Progenitor cell of endocrine pancreas (in vitro differentiated cells): ENCODE results near the gene ARHGEF1. TPM values are rescaled to one million over a fixed set of nuclear protein-coding genes. Genes with fewer than 3 reads are reported as not detected.
"Not testable (repeated sequence)": the region's sequence is repeated elsewhere in the genome, so short reads cannot be mapped to it uniquely, and the experiment has no call there.

Experiments
- DNase-seq: peaks from one replicate; pipeline ENCODE4 v3.0.0; 2021; ENCODE audit warnings: low spot score; ENCODE audit not compliant: unreplicated experiment
- H3K27ac Mint-ChIP-seq: 2 replicates; pipeline ENCODE4 v1.8.0; 2021; ENCODE audit warnings: mild to moderate bottlenecking, moderate library complexity, mixed read lengths
- H3K27me3 Mint-ChIP-seq: 2 replicates; pipeline ENCODE4 v1.8.0; 2021; ENCODE audit warnings: mixed read lengths
- H3K36me3 Mint-ChIP-seq: 2 replicates; pipeline ENCODE4 v1.8.0; 2022; ENCODE audit warnings: mixed read lengths; ENCODE audit not compliant: insufficient read depth
- H3K4me1 Mint-ChIP-seq: 2 replicates; pipeline ENCODE4 v1.8.0; 2021; ENCODE audit warnings: low read depth, mixed read lengths
- H3K4me3 Mint-ChIP-seq: 2 replicates; pipeline ENCODE4 v1.8.0; 2021; ENCODE audit warnings: low read depth, mild to moderate bottlenecking, moderate library complexity, mixed read lengths
- H3K9me3 Mint-ChIP-seq: 2 replicates; pipeline ENCODE4 v1.8.0; 2021; ENCODE audit warnings: low read depth, mixed read lengths
- CTCF ChIP-seq: fragments of 200-600 bp; sonication (generic); IDR thresholded peaks from one replicate; pipeline ENCODE4 v1.5.0; 2021; ENCODE audit warnings: antibody characterized with exemption, mild to moderate bottlenecking; ENCODE audit not compliant: unreplicated experiment
- total RNA-seq: library from RNA; stranded (reverse); gene quantifications from 2 replicates; pipeline ENCODE4 v1.2.1, GENCODE V29; 2021

ARHGEF1 gene
- total RNA-seq, 1 donor from 2014 or later = 112 TPM

GRCh38 chr19:41911889-41912731 is 29.1 kb downstream of the ARHGEF1 start:
- Mint-ChIP-seq H3K27ac (peak overlapping the region; percentile 19), H3K4me3 (no peak overlapping the region), H3K4me1 (peaks cover 1% of the 10 kb centered on the region), H3K9me3 (no peaks in the 10 kb centered on the region), H3K36me3 (peaks cover 6% of the 10 kb centered on the region), H3K27me3 (peaks cover 48% of the 10 kb centered on the region)
- no peak for DNase-seq
- no peak for TF ChIP-seq CTCF

GRCh38 chr19:41912899-41913537 is 30.0 kb downstream of the ARHGEF1 start:
- H3K36me3 Mint-ChIP-seq = peaks cover 4% of the 10 kb centered on the region
- H3K27ac Mint-ChIP-seq = no peak overlapping the region
- H3K4me1 Mint-ChIP-seq = peaks cover 1% of the 10 kb centered on the region
- TF ChIP-seq CTCF = no peak
- peaks cover 48% of the 10 kb centered on the region for H3K27me3 Mint-ChIP-seq
- no peaks in the 10 kb centered on the region for H3K9me3 Mint-ChIP-seq
- H3K4me3 Mint-ChIP-seq = no peak overlapping the region
- no peak for DNase-seq

- Mint-ChIP-seq H3K9me3 (no peaks in the 10 kb centered on the region), H3K4me1 (peaks cover 1% of the 10 kb centered on the region), H3K4me3 (no peak overlapping the region), H3K27me3 (peaks cover 48% of the 10 kb centered on the region), H3K27ac (no peak overlapping the region), H3K36me3 (peaks cover 4% of the 10 kb centered on the region)
- TF ChIP-seq CTCF = no peak
- DNase-seq = no peak
These were observed 30.8 kb downstream of the ARHGEF1 start for GRCh38 chr19:41913538-41914423.

GRCh38 chr19:41914424-41914834 is 31.4 kb downstream of the ARHGEF1 start:
- not testable (repeated sequence) for H3K36me3 Mint-ChIP-seq, H3K4me3 Mint-ChIP-seq, H3K9me3 Mint-ChIP-seq, H3K27ac Mint-ChIP-seq, H3K4me1 Mint-ChIP-seq, DNase-seq
- H3K27me3 Mint-ChIP-seq = peaks cover 43% of the 10 kb centered on the region

GRCh38 chr19:41915021-41915775 is 32.2 kb downstream of the ARHGEF1 start:
- TF ChIP-seq CTCF = no peak

More at GRCh38 chr19:41915021-41915775, 32.2 kb downstream of the ARHGEF1 start:
- no peak for DNase-seq
- no peak overlapping the region for H3K27ac Mint-ChIP-seq
- H3K4me3 Mint-ChIP-seq = no peak overlapping the region
- H3K9me3 Mint-ChIP-seq = no peaks in the 10 kb centered on the region
- peaks cover 1% of the 10 kb centered on the region for H3K4me1 Mint-ChIP-seq
- peaks cover 4% of the 10 kb centered on the region for H3K36me3 Mint-ChIP-seq
- peaks cover 41% of the 10 kb centered on the region for H3K27me3 Mint-ChIP-seq
